Measurements from ENCODE around the gene EDARADD.

- no peak for TF ChIP-seq CTCF (IDR thresholded peaks at IDR 0.05 in 2 of 3, conservative IDR thresholded peaks at IDR 0.05 in 1 of 3; ENCODE audit: borderline replicate concordance in 1 of 3, insufficient read depth in 1 of 3, low read depth in 2 of 3, low read length in 2 of 3)
- TF ChIP-seq EZH2phosphoT487 (IDR thresholded peaks at IDR 0.05; ENCODE audit: borderline replicate concordance), result no peak
- TF ChIP-seq EZH2 (IDR thresholded peaks at IDR 0.05), result no peak
- TF ChIP-seq POLR2AphosphoS5 (IDR thresholded peaks at IDR 0.05; ENCODE audit: low read depth, low read length), result no peak
Observed at GRCh38 chr1:236397173-236397759, 3.2 kb downstream of the EDARADD start.

Measured in HCT116 (cell line).